ENCODE measurements around the gene FAM131B. TPM values are rescaled to one million over a fixed set of nuclear protein-coding genes. Genes with fewer than 3 reads are reported as not detected.

FAM131B gene
- total RNA-seq, 1 experiment from 2014 or later = 0.19 TPM

DNA sequence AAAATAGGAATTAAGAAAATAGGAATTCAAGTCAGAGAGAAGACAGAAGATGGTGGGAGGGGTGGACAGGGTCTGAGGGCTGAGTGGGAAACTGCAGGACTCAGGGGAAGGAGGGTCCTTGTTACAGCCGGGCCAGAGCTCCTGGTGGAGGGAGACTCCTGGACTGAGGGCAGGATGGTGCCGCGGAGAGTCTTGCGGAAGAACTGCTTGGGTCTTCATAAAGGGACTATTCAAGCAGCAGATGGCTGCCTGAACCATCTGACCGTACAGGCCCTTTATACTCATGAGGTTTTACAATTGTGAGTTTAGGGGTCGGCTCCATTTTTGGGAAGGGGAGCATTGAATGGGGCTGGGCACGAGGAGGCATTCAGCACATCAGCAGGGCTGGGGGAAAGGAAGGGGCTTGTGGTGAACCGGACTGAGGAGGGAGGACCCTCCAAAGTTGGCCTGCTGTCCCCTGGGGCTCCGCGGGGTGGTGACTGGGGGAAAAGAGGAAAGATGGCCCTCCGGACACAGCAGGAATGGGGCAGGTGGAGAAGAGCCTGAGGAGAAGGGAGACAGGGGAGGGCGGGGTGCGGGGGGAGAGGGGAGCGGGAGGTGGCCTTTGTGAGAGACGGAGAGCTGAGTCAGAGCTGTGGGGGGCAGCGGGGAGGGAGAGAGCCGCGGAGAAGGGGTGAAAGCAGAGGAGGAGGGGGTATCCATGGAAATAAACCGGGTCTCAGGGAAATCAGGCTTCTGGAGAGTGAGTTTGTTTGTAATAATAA lies 1.5 kb downstream of the FAM131B start:
- no peak for DNase-seq (ENCODE audit: unreplicated experiment)
- H3K4me1 Mint-ChIP-seq (ENCODE audit: insufficient read depth, unreplicated experiment) = no peaks in the 10 kb centered on the region
- H3K36me3 Mint-ChIP-seq (ENCODE audit: insufficient read depth, unreplicated experiment) = no peaks in the 10 kb centered on the region
- ChIA-PET CTCF (interaction anchor here (0.5 to 1.3 kb wide), 5 partner anchors 12 to 121 kb away, joined by 3 to 5 read pairs (median 3); no protein-coding TSS in a partner anchor), POLR2A (no interaction called here)
- intact Hi-C loops (cut with micrococcal nuclease) = no loop called here
- H3K27me3 Mint-ChIP-seq (ENCODE audit: insufficient read depth, unreplicated experiment) = peaks cover 70% of the 10 kb centered on the region
- TF ChIP-seq, protein P1, sequence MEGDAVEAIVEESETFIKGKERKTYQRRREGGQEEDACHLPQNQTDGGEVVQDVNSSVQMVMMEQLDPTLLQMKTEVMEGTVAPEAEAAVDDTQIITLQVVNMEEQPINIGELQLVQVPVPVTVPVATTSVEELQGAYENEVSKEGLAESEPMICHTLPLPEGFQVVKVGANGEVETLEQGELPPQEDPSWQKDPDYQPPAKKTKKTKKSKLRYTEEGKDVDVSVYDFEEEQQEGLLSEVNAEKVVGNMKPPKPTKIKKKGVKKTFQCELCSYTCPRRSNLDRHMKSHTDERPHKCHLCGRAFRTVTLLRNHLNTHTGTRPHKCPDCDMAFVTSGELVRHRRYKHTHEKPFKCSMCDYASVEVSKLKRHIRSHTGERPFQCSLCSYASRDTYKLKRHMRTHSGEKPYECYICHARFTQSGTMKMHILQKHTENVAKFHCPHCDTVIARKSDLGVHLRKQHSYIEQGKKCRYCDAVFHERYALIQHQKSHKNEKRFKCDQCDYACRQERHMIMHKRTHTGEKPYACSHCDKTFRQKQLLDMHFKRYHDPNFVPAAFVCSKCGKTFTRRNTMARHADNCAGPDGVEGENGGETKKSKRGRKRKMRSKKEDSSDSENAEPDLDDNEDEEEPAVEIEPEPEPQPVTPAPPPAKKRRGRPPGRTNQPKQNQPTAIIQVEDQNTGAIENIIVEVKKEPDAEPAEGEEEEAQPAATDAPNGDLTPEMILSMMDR (IDR thresholded peaks at IDR 0.05; ENCODE audit: unreplicated experiment) = no peak
- no peaks in the 10 kb centered on the region for H3K9me3 Mint-ChIP-seq (ENCODE audit: unreplicated experiment)
- peak overlapping the region; percentile 73 for H3K4me3 Mint-ChIP-seq (ENCODE audit: unreplicated experiment)
- H3K27ac Mint-ChIP-seq (ENCODE audit: low read depth, unreplicated experiment) = no peak overlapping the region
- BruUV-seq (replicated peaks) = no TSS peak

DNA sequence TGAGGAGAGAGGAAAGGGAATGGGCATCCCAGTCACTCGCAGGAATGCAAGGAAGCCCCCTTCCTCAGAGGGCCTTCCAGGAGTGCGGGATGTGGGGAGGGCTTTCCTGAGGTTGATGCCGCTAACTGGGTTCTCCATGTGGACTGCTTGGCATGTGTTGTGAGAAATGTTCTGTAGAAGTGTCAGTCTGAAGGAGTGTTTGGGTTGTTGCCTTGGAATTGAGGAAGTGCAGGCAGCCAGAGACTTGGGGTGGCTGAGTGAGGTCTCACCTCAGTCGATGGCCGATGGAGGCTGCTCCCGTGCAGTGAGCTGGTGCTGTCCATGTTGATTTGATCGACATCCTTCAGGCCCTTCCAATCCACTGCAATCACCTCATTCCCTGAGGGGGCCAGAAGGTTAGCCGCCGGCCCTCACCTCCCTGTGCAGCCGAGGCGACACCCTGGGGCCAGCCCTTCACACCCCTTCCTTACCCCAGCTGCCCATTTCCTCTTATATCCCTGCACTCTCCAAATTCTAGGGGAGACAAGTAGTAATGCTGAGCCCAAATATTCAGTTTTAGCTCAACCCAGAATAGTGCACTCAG lies 2.7 kb downstream of the FAM131B start:
- BruUV-seq (replicated peaks) = no TSS peak
- peaks cover 62% of the 10 kb centered on the region for H3K27me3 Mint-ChIP-seq (ENCODE audit: insufficient read depth, unreplicated experiment)
- TF ChIP-seq, protein P1 (IDR thresholded peaks at IDR 0.05; ENCODE audit: unreplicated experiment) = no peak
- POLR2A ChIA-PET = interaction anchor here (0.6 kb wide), 1 partner anchor 32 kb away, joined by 3 read pairs; no protein-coding TSS in a partner anchor
- no peaks in the 10 kb centered on the region for H3K36me3 Mint-ChIP-seq (ENCODE audit: insufficient read depth, unreplicated experiment)
- no peak overlapping the region for H3K4me3 Mint-ChIP-seq (ENCODE audit: unreplicated experiment)
- no peaks in the 10 kb centered on the region for H3K9me3 Mint-ChIP-seq (ENCODE audit: unreplicated experiment)
- intact Hi-C loops (cut with micrococcal nuclease) = no loop called here
- no peak for DNase-seq (ENCODE audit: unreplicated experiment)
- no peak overlapping the region for H3K27ac Mint-ChIP-seq (ENCODE audit: low read depth, unreplicated experiment)
- CTCF ChIA-PET = interaction anchor here (0.7 to 1.3 kb wide), 5 partner anchors 9 to 317 kb away, joined by 3 to 4 read pairs (median 3); no protein-coding TSS in a partner anchor
- H3K4me1 Mint-ChIP-seq (ENCODE audit: insufficient read depth, unreplicated experiment) = no peaks in the 10 kb centered on the region

DNA sequence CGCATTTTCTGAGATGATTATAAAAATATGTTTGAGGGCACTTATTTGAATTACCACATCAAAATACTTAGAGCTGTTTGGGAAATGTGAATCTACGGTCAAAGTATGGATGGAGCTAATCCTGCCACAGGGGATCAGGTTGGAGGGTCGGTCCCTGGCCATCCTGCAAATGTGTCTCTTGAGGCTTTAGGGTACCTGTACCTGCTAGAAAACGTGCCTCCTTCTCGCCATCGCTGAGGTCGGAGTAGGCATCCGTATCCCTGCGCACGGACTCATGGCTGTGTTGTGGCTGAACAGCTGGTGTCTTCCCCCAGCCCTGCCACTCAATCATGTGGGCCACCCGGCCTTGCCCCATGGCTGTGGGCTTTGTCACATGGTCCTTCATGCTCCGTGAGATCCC lies 3.9 kb downstream of the FAM131B start:
- Mint-ChIP-seq H3K27me3 (ENCODE audit: insufficient read depth, unreplicated experiment) (peaks cover 49% of the 10 kb centered on the region), H3K36me3 (ENCODE audit: insufficient read depth, unreplicated experiment) (no peaks in the 10 kb centered on the region), H3K9me3 (ENCODE audit: unreplicated experiment) (no peaks in the 10 kb centered on the region), H3K4me1 (ENCODE audit: insufficient read depth, unreplicated experiment) (no peaks in the 10 kb centered on the region), H3K27ac (ENCODE audit: low read depth, unreplicated experiment) (no peak overlapping the region), H3K4me3 (ENCODE audit: unreplicated experiment) (no peak overlapping the region)
- CTCF ChIA-PET = interaction anchor here (0.7 kb wide), 1 partner anchor 59 kb away, joined by 3 read pairs; no protein-coding TSS in a partner anchor
- POLR2A ChIA-PET = no interaction called here
- TF ChIP-seq, protein P1 (IDR thresholded peaks at IDR 0.05; ENCODE audit: unreplicated experiment) = no peak
- intact Hi-C loops (cut with micrococcal nuclease) = no loop called here
- no TSS peak for BruUV-seq (replicated peaks)
- no peak for DNase-seq (ENCODE audit: unreplicated experiment)

DNA sequence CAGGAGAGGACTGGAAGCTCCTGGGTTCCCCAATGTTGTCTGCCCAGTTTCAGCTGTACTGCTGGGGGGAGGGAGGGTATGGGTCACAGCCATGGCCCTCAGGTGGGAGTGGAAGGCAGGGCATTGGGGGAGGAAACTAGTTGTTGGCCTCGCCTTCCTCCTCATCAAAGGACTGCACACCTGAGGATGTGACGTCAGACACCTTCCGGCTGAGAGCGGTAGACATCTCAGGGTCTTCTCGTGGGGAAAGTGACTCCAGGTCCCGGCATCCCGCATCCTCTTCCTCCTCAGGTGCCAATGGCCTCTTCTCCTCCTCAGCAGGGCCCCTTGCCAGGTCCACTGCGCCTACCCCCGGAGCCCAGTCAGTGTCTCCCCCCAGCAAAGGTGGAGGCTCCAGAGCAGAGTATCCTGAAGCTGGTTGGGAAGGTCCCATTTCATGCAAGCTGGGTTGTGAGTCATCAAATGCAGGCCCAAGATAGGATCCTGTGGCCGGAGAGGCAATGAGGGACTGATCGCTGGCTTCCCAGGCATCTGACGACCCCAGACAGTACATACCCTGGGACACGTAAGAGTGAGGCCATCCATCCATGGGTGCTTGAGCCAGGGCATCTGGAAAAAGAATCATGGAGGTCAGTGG lies 6.0 kb downstream of the FAM131B start:
- peaks cover 29% of the 10 kb centered on the region for H3K27me3 Mint-ChIP-seq (ENCODE audit: insufficient read depth, unreplicated experiment)
- H3K27ac Mint-ChIP-seq (ENCODE audit: low read depth, unreplicated experiment) = no peak overlapping the region
- no peak for DNase-seq (ENCODE audit: unreplicated experiment)
- intact Hi-C loops (cut with micrococcal nuclease) = no loop called here
- ChIA-PET POLR2A (no interaction called here), CTCF (interaction anchor here (1.2 to 1.4 kb wide), 2 partner anchors 13 to 23 kb away, joined by 3 to 6 read pairs; no protein-coding TSS in a partner anchor)
- H3K9me3 Mint-ChIP-seq (ENCODE audit: unreplicated experiment) = no peaks in the 10 kb centered on the region
- no peaks in the 10 kb centered on the region for H3K4me1 Mint-ChIP-seq (ENCODE audit: insufficient read depth, unreplicated experiment)
- TF ChIP-seq, protein P1 (IDR thresholded peaks at IDR 0.05; ENCODE audit: unreplicated experiment) = no peak
- no peaks in the 10 kb centered on the region for H3K36me3 Mint-ChIP-seq (ENCODE audit: insufficient read depth, unreplicated experiment)
- no TSS peak for BruUV-seq (replicated peaks)
- H3K4me3 Mint-ChIP-seq (ENCODE audit: unreplicated experiment) = no peak overlapping the region

All from MCF 10A (cell line).